ENCODE data around the gene ATOSB.

Gene ATOSB

GRCh38 chr9:35085078-35085477, 30.6 kb downstream of the ATOSB start:
- DNase-seq (ENCODE audit: low read depth): no peak

- DNase-seq (ENCODE audit: low read depth): peak; percentile 68
These were observed 36.0 kb downstream of the ATOSB start, which contains the start of gene FANCG for GRCh38 chr9:35079426-35080341. Gene FANCG (minus strand): TSS chr9:35079942. CDS start chr9:35079524, 418 bp downstream.

- DNase-seq (ENCODE audit: low read depth): no peak
These were observed 36.6 kb downstream of the ATOSB start for GRCh38 chr9:35079041-35079425.

DNA sequence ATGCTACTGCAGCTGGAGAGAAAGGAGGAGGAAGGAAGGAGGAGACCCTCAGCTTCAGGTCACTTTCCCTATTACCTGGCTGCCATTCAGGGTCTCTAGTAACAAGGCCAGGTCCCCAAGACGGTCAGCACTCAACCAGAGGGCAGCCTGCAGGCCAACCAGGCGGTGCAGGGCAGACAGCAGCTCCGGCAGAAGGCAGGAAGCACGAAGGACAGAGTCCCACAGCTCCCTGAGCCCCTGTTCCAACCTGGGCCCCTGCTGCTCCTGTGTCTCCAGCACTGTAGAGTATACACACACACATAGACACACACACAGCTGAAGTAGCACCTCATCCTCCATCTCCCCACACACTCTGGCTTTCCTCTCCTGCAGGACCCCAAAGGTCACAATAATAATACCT, 37.6 kb downstream of the ATOSB start:
- DNase-seq (ENCODE audit: low read depth): no peak

GRCh38 chr9:35076848-35077247, 38.8 kb downstream of the ATOSB start:
- no peak for DNase-seq (ENCODE audit: low read depth)

- DNase-seq (ENCODE audit: low read depth): no peak
These were observed 40.3 kb downstream of the ATOSB start for GRCh38 chr9:35075358-35075757.

DNA sequence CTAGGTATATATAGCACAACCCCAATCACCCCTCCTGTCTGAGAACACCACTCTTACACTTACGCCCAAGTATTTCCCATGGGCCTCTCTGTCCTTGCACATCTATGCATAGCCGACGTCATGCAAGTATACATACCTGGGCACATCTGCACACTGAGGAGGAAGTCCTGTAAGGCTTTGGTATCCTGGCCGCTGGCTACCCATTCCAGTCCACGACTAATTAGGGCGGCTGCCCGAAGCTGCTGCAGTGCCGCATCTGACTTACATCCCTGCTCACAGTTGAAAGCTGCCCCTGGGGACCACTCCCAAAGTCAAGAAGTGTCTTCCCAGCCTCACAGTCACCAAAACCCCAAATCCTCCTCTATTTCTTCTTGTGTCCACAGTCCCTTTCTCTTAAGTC, 40.9 kb downstream of the ATOSB start:
- no peak for DNase-seq (ENCODE audit: low read depth)

GRCh38 chr9:35074141-35074540, 41.5 kb downstream of the ATOSB start:
- no peak for DNase-seq (ENCODE audit: low read depth)

DNA sequence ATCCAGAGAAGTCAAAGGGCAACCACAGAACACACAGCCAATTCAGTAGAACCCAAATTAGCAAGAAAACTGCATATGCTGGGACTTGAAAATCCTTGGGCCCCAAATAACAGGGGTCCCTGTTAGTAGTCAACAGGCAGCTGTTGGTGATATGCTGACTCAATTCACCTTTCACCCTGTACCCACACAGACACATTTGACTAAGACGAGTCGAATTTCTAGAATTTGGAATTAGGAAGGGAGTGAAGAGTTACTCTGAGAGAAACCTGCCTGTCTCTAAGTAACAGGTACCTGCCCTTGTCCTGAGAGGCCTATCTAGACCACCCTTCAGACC, 42.4 kb downstream of the ATOSB start:
- DNase-seq (ENCODE audit: low read depth): no peak

DNA sequence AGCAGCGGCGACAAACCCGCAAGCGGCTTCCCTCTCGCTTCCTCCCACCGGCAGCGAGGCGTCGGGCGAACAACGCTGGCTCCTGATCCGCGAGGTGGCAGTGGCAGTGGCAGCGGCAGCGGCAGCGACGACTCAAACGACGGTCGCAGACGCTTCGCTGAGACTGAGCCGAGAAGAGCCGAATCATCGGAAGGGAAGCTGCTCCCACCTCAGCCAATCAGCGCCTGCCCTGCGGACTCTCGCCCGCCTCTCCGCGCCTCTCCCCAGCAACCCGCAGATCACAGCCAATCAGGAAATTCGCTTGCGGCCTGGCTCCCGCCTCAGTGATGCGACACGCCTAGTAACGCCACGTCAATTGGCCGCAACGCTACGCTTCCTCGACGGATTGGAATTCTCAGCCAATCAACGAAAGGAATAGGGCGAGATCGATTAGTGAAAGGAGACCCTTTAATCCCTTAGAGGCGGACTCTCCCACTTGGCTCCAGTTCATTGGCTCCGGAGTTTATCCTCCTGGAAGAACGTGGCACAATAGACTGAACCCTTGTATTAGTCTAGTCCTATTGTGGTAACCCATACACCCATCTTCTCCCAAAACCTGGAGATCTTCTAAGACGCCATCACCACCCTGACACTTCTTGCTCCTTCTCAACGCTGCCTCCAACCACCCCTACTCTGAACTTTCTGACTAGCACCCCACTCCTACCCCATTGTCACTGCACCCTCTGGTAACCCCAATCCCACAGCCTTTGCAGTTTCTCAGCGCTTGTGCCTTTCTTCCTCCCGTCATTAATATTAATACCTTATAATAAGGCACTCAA, 43.0 kb downstream of the ATOSB start, which contains the start of gene VCP:
TSS of gene VCP (minus strand) at position 165 of the 818 bp plus-strand sequence. CDS start 272 bp downstream, outside the sequence.
- peak; percentile 96 for DNase-seq (ENCODE audit: low read depth)

DNA sequence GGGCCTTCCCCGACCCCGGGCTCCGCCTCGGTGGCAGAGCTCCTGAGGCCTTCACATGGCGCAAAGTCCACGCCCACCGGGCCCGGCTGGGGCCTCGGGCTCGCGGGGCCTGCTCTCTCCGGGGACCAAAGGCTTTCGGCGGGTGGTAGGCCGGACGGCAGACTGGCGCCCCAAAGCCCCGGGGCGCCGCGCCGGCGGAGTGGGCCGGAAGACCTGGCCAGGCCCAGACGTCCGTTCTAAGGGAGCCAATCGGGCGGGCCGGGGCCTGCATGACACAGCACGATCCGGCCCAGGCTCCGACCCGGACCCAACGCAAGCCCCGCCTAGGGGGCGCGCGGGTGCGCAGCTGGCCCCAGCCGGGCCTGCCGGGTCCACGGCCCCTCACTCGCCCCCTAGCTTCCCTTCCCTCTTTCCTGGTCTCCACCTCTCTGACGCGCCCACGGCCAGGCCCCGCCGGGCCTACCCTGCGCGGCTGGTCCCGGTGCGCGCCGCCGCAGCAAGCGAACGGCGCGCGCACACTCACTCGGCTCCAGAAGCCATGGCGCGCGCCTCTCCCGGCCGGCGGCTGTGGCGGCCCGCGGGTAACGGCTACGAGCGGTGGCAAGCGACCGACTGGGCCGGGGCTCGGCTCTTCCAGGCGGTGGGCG, 43.7 kb downstream of the ATOSB start:
- peak; percentile 51 for DNase-seq (ENCODE audit: low read depth)

DNA sequence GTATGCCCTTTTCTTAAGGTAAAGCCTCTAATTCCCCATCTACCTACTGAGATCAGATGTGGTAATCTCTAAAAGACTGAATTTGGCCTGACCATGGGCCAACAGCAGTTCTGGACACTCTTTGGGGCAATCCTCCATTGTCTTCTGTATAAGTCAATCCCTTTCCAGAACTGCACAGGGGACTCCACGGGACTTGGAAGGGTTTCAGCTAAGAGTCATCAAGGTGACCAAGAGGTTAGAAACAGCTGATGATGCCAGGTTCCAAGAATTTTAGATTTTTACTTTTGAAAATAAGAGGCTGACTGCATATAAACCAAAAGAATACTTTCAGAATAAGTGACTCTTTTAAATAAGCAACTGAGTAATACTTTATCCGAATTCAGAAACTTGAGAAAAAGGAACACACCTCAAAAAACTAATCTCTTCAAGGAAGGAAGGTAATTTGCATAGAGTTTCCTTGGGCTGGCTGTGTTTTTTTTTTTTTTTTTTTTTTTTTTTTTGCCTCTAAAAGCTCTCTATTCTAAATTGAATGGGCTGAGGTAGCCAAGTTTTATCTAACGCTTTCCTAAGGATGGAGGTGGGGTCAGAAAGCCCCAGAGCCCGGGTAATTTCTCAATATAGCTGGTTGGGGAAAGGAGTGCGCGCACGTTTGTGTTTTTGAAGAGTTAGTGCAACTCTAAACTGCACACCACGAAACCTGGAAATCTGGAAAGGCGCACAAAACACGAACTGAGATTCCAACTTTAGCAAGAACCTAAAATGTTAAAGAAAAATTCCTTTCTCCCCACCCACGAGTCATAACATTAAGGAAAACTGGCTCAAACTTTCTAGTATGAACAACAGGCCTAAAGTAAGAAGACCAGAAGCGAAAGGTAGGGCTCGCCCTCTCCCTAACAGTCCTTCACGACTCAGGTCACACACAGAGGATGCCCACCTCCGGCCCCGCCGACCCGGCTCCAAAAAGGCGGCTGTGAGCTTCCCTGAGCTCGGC, 44.5 kb downstream of the ATOSB start:
- DNase-seq (ENCODE audit: low read depth): no peak

- DNase-seq (ENCODE audit: low read depth): no peak
These were observed 46.6 kb downstream of the ATOSB start for GRCh38 chr9:35069020-35069419.

DNA sequence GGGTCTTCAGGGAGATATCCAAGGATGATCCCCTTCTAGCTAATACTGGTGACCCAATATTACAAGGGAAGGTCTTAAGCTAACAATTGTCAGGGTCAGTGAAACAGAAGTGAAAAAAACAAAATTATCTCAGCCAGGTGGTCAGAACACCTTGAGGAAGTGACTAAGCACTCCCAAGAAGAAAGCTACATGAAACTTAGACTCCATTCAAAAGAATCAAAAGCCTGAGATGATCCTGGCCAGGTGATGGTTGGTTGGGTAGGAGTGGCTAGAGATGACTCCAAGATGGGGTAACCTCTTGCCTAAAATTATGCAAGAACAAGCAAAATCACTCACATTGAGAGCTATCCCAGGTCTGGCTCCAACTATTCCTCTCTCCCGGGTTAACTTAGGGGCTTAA, 48.6 kb downstream of the ATOSB start:
- no peak for DNase-seq (ENCODE audit: low read depth)

- DNase-seq (ENCODE audit: low read depth): no peak
These were observed 55.0 kb downstream of the ATOSB start for GRCh38 chr9:35060548-35061207.

DNA sequence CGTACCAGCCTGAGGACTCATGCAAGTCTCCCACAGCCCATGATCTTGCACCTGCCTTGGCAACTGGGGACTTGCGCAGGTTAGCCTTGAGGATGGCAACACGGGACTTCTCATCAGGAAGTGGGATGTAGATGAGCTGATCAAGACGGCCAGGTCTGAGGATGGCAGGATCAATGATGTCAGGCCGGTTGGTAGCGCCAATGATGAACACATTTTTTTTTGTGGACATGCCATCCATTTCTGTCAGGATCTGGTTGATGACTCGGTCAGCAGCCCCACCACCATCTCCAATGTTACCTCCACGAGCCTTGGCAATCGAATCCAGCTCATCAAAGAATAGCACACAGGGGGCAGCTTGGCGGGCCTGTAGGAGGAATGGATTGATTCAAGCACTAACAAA, 56.2 kb downstream of the ATOSB start:
- DNase-seq (ENCODE audit: low read depth): no peak

DNA sequence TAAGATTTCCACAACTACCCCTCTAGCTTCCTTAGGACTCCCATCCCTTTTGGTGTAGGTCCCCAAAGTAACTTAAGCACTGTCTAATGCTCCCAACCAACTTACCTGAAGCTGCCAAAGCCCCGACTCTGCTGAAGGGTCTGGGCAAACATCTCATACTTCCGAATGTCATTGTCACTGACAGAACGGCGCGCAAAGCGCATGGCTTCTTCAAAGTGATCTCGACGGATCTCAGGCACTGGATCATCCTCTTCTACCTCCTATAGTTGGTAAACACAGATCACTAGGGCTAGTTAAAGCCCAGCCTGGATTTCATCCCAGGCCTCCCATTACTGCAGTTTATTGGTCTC, 58.4 kb downstream of the ATOSB start:
- DNase-seq (ENCODE audit: low read depth): no peak

DNA sequence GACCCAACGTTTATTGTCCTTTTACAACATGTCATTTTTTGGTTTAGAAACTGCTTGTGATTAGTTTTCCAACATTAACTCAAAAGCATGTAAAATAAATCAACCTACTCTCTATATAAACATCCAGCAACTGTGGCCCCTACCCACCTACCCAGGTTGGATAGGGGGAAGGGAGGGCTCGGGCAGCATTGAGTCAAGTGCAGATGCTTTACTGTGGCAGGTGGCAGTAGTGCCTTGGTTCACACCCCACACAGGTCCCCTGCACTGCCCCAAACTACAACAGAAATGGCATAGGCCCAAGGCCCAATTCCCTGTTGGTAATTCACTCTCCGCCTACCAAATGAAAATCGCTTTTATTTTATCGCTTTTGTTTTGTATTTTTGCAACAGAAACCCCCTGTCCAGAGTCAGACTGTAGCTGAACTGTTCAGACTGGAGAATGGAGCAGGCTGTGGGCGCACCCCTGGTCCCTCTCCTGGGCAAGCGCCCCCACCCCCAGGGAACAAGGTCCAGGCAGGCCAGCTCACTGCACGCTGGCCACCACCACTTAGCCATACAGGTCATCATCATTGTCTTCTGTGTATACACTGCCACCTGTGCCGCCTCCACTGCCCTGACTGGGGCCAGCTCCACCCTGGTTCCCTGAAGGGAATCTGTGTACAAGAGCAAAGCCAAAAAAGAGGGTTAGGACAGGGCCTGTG, 58.9 kb downstream of the ATOSB start:
- no peak for DNase-seq (ENCODE audit: low read depth)

DNA sequence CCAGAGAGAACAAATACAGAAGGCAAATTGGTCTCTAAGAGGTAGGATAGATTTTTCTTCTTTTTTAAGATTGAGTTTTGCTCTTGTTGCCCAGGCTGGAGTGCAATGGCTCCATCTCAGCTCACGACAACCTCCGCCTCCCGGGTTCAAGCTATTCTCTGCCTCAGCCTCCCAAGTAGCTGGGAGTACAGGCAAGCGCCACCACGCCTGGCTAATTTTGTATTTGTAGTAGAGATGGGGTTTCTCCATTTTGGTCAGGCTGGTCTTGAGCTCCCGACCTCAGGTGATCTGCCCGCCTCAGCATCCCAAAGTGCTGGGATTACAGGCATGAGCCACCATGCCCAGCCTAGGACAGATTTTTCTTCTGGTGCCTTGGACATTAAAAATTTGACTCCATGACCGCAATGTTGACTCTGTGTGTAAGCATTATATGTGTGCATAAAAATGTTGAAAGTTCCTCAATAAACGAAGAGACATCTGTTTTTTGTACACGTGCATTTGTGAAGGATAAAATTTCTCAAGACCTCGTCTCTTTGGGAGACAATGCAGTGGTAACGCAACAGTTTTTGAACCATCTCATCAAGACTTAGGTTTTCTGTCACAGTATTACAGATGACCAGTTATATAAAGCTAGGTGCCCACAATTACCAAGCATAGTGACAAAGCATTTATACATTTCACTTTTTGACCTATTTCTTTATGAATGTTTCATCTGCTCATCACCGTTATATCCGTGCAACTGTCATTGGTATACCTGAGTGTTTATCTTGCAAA, 60.6 kb downstream of the ATOSB start:
- no peak for DNase-seq (ENCODE audit: low read depth)
